Measurements from ENCODE around the gene BIRC6.

DNA sequence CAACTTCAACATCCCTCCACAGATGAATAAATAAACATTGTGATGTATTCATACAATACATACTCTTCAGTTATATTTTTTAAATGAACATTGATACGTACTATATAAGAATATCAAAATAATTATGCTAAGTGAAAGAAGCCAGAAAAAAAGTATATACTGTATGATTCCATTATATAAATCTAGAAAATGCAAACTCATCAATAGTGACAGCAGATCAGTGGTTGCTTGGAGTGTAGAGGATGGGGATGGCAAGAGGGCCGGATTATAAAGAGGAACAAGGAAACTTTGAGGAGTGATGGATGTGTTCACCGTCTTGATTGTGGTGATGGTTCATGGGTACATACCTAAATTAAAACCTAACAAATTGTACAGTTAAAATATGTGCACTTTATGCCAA, 268.0 kb downstream of the BIRC6 start:
- TF ChIP-seq, protein P1, sequence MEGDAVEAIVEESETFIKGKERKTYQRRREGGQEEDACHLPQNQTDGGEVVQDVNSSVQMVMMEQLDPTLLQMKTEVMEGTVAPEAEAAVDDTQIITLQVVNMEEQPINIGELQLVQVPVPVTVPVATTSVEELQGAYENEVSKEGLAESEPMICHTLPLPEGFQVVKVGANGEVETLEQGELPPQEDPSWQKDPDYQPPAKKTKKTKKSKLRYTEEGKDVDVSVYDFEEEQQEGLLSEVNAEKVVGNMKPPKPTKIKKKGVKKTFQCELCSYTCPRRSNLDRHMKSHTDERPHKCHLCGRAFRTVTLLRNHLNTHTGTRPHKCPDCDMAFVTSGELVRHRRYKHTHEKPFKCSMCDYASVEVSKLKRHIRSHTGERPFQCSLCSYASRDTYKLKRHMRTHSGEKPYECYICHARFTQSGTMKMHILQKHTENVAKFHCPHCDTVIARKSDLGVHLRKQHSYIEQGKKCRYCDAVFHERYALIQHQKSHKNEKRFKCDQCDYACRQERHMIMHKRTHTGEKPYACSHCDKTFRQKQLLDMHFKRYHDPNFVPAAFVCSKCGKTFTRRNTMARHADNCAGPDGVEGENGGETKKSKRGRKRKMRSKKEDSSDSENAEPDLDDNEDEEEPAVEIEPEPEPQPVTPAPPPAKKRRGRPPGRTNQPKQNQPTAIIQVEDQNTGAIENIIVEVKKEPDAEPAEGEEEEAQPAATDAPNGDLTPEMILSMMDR (IDR thresholded peaks at IDR 0.05), result no peak
- no peak for TF ChIP-seq EZH2 (IDR thresholded peaks at IDR 0.05; ENCODE audit: borderline replicate concordance, insufficient read depth, low read depth, low read length, poor library complexity, severe bottlenecking)
